Measurements from ENCODE around the gene DAZAP1. TPM values are rescaled to one million over a fixed set of nuclear protein-coding genes. Genes with fewer than 3 reads are reported as not detected.

The DAZAP1 gene
- polyA plus RNA-seq, 1 experiment: 45.8 TPM

- no peak for TF ChIP-seq CTCF (IDR thresholded peaks at IDR 0.05; ENCODE audit: low read depth, low read length)
- Histone ChIP-seq H3K9me3 (ENCODE audit: control insufficient read depth, insufficient read depth, low read length) (peaks cover 6% of the 10 kb centered on the region; the same call in 1 of the 2 replicates), H3K27ac (ENCODE audit: low read depth, low read length) (no peak overlapping the region), H3K27me3 (ENCODE audit: control insufficient read depth, insufficient read depth, low read length) (no peaks in the 10 kb centered on the region), H3K4me3 (ENCODE audit: low read depth, low read length) (no peak overlapping the region)
- no peak for DNase-seq (ENCODE audit: low read depth, low spot score)
- POLR2A ChIA-PET: no interaction called here
- CTCF ChIA-PET: no interaction called here
Observed at GRCh38 chr19:1434040-1434366, 26.6 kb downstream of the DAZAP1 start.

- no peak for TF ChIP-seq CTCF (IDR thresholded peaks at IDR 0.05; ENCODE audit: low read depth, low read length)
- ChIA-PET POLR2A (no interaction called here), CTCF (no interaction called here)
- H3K9me3 ChIP-seq (ENCODE audit: control insufficient read depth, insufficient read depth, low read length): peaks cover 6% of the 10 kb centered on the region; the same call in 1 of the 2 replicates
- no peak overlapping the region for H3K4me3 ChIP-seq (ENCODE audit: low read depth, low read length)
- H3K27me3 ChIP-seq (ENCODE audit: control insufficient read depth, insufficient read depth, low read length): no peaks in the 10 kb centered on the region
- no peak overlapping the region for H3K27ac ChIP-seq (ENCODE audit: low read depth, low read length)
- DNase-seq (ENCODE audit: low read depth, low spot score): no peak
Observed at GRCh38 chr19:1434577-1435060, 27.2 kb downstream of the DAZAP1 start.

- peaks cover 6% of the 10 kb centered on the region; the same call in 1 of the 2 replicates for H3K9me3 ChIP-seq (ENCODE audit: control insufficient read depth, insufficient read depth, low read length)
- H3K27ac ChIP-seq (ENCODE audit: low read depth, low read length): no peak overlapping the region
- TF ChIP-seq CTCF (IDR thresholded peaks at IDR 0.05; ENCODE audit: low read depth, low read length): no peak
- DNase-seq (ENCODE audit: low read depth, low spot score): no peak
- CTCF ChIA-PET: no interaction called here
- POLR2A ChIA-PET: no interaction called here
- H3K4me3 ChIP-seq (ENCODE audit: low read depth, low read length): no peak overlapping the region
- no peaks in the 10 kb centered on the region for H3K27me3 ChIP-seq (ENCODE audit: control insufficient read depth, insufficient read depth, low read length)
Observed at GRCh38 chr19:1435378-1435989, 28.1 kb downstream of the DAZAP1 start.

- peaks cover 6% of the 10 kb centered on the region; the same call in 1 of the 2 replicates for H3K9me3 ChIP-seq (ENCODE audit: control insufficient read depth, insufficient read depth, low read length)
- no peak for DNase-seq (ENCODE audit: low read depth, low spot score)
- ChIA-PET CTCF (interaction anchor here (0.6 to 1.4 kb wide), 3 partner anchors 23 to 718 kb away, joined by 3 to 4 read pairs (median 4); no protein-coding TSS in a partner anchor), POLR2A (interaction anchor here (0.7 kb wide), 1 partner anchor 647 kb away, joined by 5 read pairs; no protein-coding TSS in a partner anchor)
- TF ChIP-seq CTCF (IDR thresholded peaks at IDR 0.05; ENCODE audit: low read depth, low read length): no peak
- no peak overlapping the region for H3K27ac ChIP-seq (ENCODE audit: low read depth, low read length)
- no peaks in the 10 kb centered on the region for H3K27me3 ChIP-seq (ENCODE audit: control insufficient read depth, insufficient read depth, low read length)
- no peak overlapping the region for H3K4me3 ChIP-seq (ENCODE audit: low read depth, low read length)
Observed at GRCh38 chr19:1437609-1438008, 30.2 kb downstream of the DAZAP1 start.

Data from AG04450 (cell line).